Breast epithelium (tissue), 3 donors: ENCODE measurements around the gene NUCKS1.

ENCODE experiments used
- POLR2A ChIP-seq: fragments of 450-650 bp; IDR thresholded peaks from one replicate; pipeline ENCODE4 v1.6.1; 2016; ENCODE audit warnings: antibody characterized with exemption, mild to moderate bottlenecking, moderate library complexity
- POLR2AphosphoS5 ChIP-seq, 3 donors: sonication (generic); formaldehyde crosslinking; IDR thresholded peaks; one replicate each; pipeline ENCODE4 v1.6.1; 2017; ENCODE audit warnings: antibody characterized with exemption in 3 of 3
- TF ChIP-seq, protein P1 (sequence below), 3 donors: fragments of 450-650 bp; IDR thresholded peaks; one replicate each; pipeline ENCODE4 v1.5.1; 2016 to 2017; ENCODE audit warnings: antibody characterized with exemption in 3 of 3, mild to moderate bottlenecking in 3 of 3, moderate library complexity in 3 of 3

GRCh38 chr1:205719015-205719414 lies 31.0 kb downstream of the NUCKS1 start:
- TF ChIP-seq, protein P1, sequence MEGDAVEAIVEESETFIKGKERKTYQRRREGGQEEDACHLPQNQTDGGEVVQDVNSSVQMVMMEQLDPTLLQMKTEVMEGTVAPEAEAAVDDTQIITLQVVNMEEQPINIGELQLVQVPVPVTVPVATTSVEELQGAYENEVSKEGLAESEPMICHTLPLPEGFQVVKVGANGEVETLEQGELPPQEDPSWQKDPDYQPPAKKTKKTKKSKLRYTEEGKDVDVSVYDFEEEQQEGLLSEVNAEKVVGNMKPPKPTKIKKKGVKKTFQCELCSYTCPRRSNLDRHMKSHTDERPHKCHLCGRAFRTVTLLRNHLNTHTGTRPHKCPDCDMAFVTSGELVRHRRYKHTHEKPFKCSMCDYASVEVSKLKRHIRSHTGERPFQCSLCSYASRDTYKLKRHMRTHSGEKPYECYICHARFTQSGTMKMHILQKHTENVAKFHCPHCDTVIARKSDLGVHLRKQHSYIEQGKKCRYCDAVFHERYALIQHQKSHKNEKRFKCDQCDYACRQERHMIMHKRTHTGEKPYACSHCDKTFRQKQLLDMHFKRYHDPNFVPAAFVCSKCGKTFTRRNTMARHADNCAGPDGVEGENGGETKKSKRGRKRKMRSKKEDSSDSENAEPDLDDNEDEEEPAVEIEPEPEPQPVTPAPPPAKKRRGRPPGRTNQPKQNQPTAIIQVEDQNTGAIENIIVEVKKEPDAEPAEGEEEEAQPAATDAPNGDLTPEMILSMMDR (IDR thresholded peaks at IDR 0.05): no peak
- TF ChIP-seq POLR2A: no peak
- no peak for TF ChIP-seq POLR2AphosphoS5 (IDR thresholded peaks at IDR 0.05)
